ENCODE measurements around the gene CCSER1. TPM values are rescaled to one million over a fixed set of nuclear protein-coding genes. Genes with fewer than 3 reads are reported as not detected.

Gene CCSER1
- total and polyA plus RNA-seq, 2 donors (not counting 1 experiment from before 2014, with no cell fraction given) = 10.7 to 39.5 TPM

DNA sequence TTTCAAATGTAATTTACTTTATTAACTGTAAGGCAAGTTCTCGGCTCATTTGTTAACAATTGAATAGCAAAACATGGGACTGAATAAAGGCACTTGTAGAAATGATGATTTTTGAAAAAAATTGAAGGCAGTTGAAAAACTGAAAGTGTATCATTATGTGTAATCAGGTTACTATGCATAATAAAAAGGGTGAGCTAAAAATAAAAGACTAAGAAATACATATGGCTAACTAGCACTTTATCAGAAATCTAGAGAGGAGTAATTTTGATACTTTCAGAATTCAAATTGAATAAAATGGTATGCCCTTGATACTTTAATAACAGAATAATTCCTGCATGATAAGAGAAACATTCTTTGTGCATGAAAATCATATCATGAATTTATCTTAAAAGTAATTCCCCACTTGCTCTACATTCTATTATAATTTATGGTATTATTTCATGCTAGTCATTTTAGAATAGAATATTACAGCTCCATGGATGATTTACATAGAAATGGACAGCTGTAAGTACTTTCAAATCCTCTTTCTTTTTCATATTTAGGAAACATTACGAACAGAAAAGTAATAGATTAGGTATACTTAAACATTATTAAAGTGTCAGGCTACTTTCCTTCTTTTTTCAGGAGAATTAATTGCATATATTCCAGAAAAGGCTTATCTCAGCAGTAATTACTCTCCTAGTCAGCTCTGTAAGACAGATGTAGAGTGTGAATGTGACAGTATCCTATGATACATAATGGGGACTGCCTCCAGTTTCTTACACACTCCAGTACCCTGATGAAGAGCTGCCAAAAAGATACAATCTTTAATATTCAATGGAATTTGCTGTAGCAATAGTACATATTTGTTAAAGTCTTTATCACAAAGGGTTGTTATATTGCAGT is 697.3 kb downstream of the CCSER1 start:
- Histone ChIP-seq H3K4me3 (ENCODE audit: control extremely low read depth in 1 of 5, extremely low read depth in 1 of 5, insufficient read depth in 1 of 5, low read depth in 2 of 5, low read length in 4 of 5) (no peak overlapping the region), H3K27me3 (replicated peaks in 1 of 4; ENCODE audit: control extremely low read depth in 1 of 4, control insufficient read depth in 3 of 4, insufficient read depth in 4 of 4, low read length in 3 of 4) (no peaks in the 10 kb centered on the region), H3K4me2 (replicated peaks; ENCODE audit: low read depth, low read length, poor library complexity, severe bottlenecking) (no peak overlapping the region), H2AFZ (ENCODE audit: insufficient read depth, low read depth, low read length, poor library complexity, severe bottlenecking) (no peak overlapping the region), H3K4me1 (ENCODE audit: control insufficient read depth in 2 of 2, insufficient read depth in 2 of 2, low read length in 2 of 2) (no peaks in the 10 kb centered on the region), H3K9me3 (ENCODE audit: control extremely low read depth in 1 of 3, control insufficient read depth in 2 of 3, insufficient read depth in 1 of 3, low read length in 2 of 3) (no peaks in the 10 kb centered on the region), H3K79me2 (ENCODE audit: control insufficient read depth, insufficient read depth, low read length) (no peaks in the 10 kb centered on the region), H3K27ac (ENCODE audit: low read length in 2 of 2) (no peak overlapping the region), H3K36me3 (replicated peaks in 1 of 2; ENCODE audit: control extremely low read depth in 1 of 2, control insufficient read depth in 1 of 2, extremely low read depth in 1 of 2, insufficient read depth in 2 of 2, low read length in 1 of 2) (no peaks in the 10 kb centered on the region), H4K20me1 (ENCODE audit: control insufficient read depth, insufficient read depth, low read length, poor library complexity, severe bottlenecking) (no peaks in the 10 kb centered on the region), H3K9ac (ENCODE audit: low read length) (no peak overlapping the region)
- no peak overlapping the region for H3K27ac Mint-ChIP-seq
- WGBS (ENCODE audit: insufficient coverage) = no CpG with 5 or more reads among the region's 2 CpGs
- no peak for DNase-seq
- CTCF ChIA-PET = no interaction called here
- no peaks in the 10 kb centered on the region for H3K9me3 Mint-ChIP-seq (ENCODE audit: insufficient read depth)
- intact Hi-C loops (cut with micrococcal nuclease) = no loop called here
- no peak overlapping the region for H3K4me3 Mint-ChIP-seq
- POLR2A ChIA-PET = no interaction called here
- no peak for ATAC-seq (ENCODE audit: low read depth)
- TF ChIP-seq EZH2 (IDR thresholded peaks at IDR 0.05; ENCODE audit: borderline replicate concordance, insufficient read depth, low read depth, low read length, poor library complexity, severe bottlenecking) = no peak
- TF ChIP-seq, protein P1, sequence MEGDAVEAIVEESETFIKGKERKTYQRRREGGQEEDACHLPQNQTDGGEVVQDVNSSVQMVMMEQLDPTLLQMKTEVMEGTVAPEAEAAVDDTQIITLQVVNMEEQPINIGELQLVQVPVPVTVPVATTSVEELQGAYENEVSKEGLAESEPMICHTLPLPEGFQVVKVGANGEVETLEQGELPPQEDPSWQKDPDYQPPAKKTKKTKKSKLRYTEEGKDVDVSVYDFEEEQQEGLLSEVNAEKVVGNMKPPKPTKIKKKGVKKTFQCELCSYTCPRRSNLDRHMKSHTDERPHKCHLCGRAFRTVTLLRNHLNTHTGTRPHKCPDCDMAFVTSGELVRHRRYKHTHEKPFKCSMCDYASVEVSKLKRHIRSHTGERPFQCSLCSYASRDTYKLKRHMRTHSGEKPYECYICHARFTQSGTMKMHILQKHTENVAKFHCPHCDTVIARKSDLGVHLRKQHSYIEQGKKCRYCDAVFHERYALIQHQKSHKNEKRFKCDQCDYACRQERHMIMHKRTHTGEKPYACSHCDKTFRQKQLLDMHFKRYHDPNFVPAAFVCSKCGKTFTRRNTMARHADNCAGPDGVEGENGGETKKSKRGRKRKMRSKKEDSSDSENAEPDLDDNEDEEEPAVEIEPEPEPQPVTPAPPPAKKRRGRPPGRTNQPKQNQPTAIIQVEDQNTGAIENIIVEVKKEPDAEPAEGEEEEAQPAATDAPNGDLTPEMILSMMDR (IDR thresholded peaks at IDR 0.05) = no peak
- no peaks in the 10 kb centered on the region for H3K4me1 Mint-ChIP-seq
- no peaks in the 10 kb centered on the region for H3K27me3 Mint-ChIP-seq

DNA sequence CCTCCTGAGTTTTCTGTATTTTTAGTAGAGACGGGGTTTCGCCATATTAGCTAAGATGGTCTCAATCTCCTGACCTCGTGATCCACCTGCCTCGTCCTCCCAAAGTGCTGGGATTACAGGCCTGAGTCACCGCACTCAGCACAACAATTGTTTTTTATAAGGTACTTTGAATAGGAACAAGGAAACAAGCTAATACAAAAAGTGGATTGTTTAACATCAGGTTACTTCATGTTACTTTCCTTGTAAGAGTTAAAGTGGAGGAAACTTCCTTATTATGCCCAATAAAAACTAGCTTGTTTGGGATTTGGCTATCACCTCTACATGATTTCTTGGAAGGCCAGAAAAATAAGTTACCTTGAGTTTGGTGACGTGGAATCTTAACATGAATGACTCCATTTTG is 698.7 kb downstream of the CCSER1 start:
- TF ChIP-seq, protein P1 (IDR thresholded peaks at IDR 0.05) = no peak
- no peak for TF ChIP-seq EZH2 (IDR thresholded peaks at IDR 0.05; ENCODE audit: borderline replicate concordance, insufficient read depth, low read depth, low read length, poor library complexity, severe bottlenecking)
- Mint-ChIP-seq H3K9me3 (ENCODE audit: insufficient read depth) (peaks cover 1% of the 10 kb centered on the region), H3K27me3 (no peaks in the 10 kb centered on the region), H3K4me1 (no peaks in the 10 kb centered on the region), H3K4me3 (no peak overlapping the region), H3K27ac (no peak overlapping the region)
- CTCF ChIA-PET = no interaction called here
- POLR2A ChIA-PET = no interaction called here
- no peaks in the 10 kb centered on the region for H3K36me3 ChIP-seq (replicated peaks in 1 of 2; ENCODE audit: control extremely low read depth in 1 of 2, control insufficient read depth in 1 of 2, extremely low read depth in 1 of 2, insufficient read depth in 2 of 2, low read length in 1 of 2)
- H2AFZ ChIP-seq (ENCODE audit: insufficient read depth, low read depth, low read length, poor library complexity, severe bottlenecking) = no peak overlapping the region
- H4K20me1 ChIP-seq (ENCODE audit: control insufficient read depth, insufficient read depth, low read length, poor library complexity, severe bottlenecking) = no peaks in the 10 kb centered on the region
- intact Hi-C loops (cut with micrococcal nuclease) = no loop called here
- no peak overlapping the region for H3K4me2 ChIP-seq (replicated peaks; ENCODE audit: low read depth, low read length, poor library complexity, severe bottlenecking)
- H3K4me3 ChIP-seq (ENCODE audit: control extremely low read depth in 1 of 5, extremely low read depth in 1 of 5, insufficient read depth in 1 of 5, low read depth in 2 of 5, low read length in 4 of 5) = no peak overlapping the region
- H3K79me2 ChIP-seq (ENCODE audit: control insufficient read depth, insufficient read depth, low read length) = no peaks in the 10 kb centered on the region
- no peak overlapping the region for H3K27ac ChIP-seq (ENCODE audit: low read length in 2 of 2)
- no peaks in the 10 kb centered on the region for H3K27me3 ChIP-seq (replicated peaks in 1 of 4; ENCODE audit: control extremely low read depth in 1 of 4, control insufficient read depth in 3 of 4, insufficient read depth in 4 of 4, low read length in 3 of 4)
- H3K4me1 ChIP-seq (ENCODE audit: control insufficient read depth in 2 of 2, insufficient read depth in 2 of 2, low read length in 2 of 2) = no peaks in the 10 kb centered on the region
- ATAC-seq (ENCODE audit: low read depth) = no peak
- DNase-seq = no peak
- no peaks in the 10 kb centered on the region for H3K9me3 ChIP-seq (ENCODE audit: control extremely low read depth in 1 of 3, control insufficient read depth in 2 of 3, insufficient read depth in 1 of 3, low read length in 2 of 3)
- whole genome bisulfite sequencing (ENCODE audit: insufficient coverage) = 94% methylated on average over 3 of the region's 6 CpGs
- H3K9ac ChIP-seq (ENCODE audit: low read length) = no peak overlapping the region

All from B cell (primary cell).